Activated CD4-positive, alpha-beta memory T cell treated with anti-CD3 and anti-CD28 coated beads for 36 hours (primary cell): ENCODE data around the gene PHLPP2. TPM values are rescaled to one million over a fixed set of nuclear protein-coding genes. Genes with fewer than 3 reads are reported as not detected.
A peak's percentile ranks its signal among the peaks of the same experiment; 100 is the strongest.
"Not testable (repeated sequence)": the region's sequence is repeated elsewhere in the genome, so short reads cannot be mapped to it uniquely, and the experiment has no call there.

Experiments
- CTCF ChIA-PET: fragments of 350-600 bp; sonication (Branson Sonifier 250); formaldehyde crosslinking; loops from one replicate; lab custom pipeline; 2021; ENCODE audit warnings: antibody characterized with exemption, inconsistent platforms; lab: Charles Lee
- POLR2A ChIA-PET: fragments of 350-600 bp; sonication (Branson Sonifier 250); formaldehyde crosslinking; loops from one replicate; lab custom pipeline; 2021; ENCODE audit warnings: antibody characterized with exemption; lab: Charles Lee
- DNase-seq: peaks from one replicate; pipeline ENCODE4 v3.0.0-alpha.2; 2020
- H3K27ac Mint-ChIP-seq: one replicate; pipeline ENCODE4 v1.8.0; 2021; ENCODE audit warnings: mixed read lengths
- H3K27me3 Mint-ChIP-seq: one replicate; pipeline ENCODE4 v1.8.0; 2021; ENCODE audit warnings: mixed read lengths
- H3K36me3 Mint-ChIP-seq: one replicate; pipeline ENCODE4 v1.8.0; 2021; ENCODE audit warnings: mixed read lengths
- H3K4me1 Mint-ChIP-seq: one replicate; pipeline ENCODE4 v1.8.0; 2021; ENCODE audit warnings: low read depth, mixed read lengths
- H3K4me3 Mint-ChIP-seq: one replicate; pipeline ENCODE4 v1.8.0; 2021; ENCODE audit warnings: mild to moderate bottlenecking, mixed read lengths
- H3K9me3 Mint-ChIP-seq: one replicate; pipeline ENCODE4 v1.8.0; 2021; ENCODE audit warnings: mixed read lengths
- intact Hi-C: fragments of 100-400 bp; cut with micrococcal nuclease; formaldehyde crosslinking; loops from one replicate; pipeline ENCODE4 v1.15.1; 2023
- total RNA-seq, 2 experiments: library from RNA; stranded (reverse); gene quantifications; one replicate each; pipeline ENCODE4 v1.2.3, GENCODE V29; 2021

The PHLPP2 gene
- total RNA-seq, 2 experiments from 2014 or later, result 10.2 to 11.2 TPM

GRCh38 chr16:71712501-71712900 is 12.0 kb downstream of the PHLPP2 start:
- CTCF ChIA-PET, result interaction anchor here (0.9 kb wide), 1 partner anchor 102 kb away, joined by 4 read pairs; no protein-coding TSS in a partner anchor
- H3K36me3 Mint-ChIP-seq, result peaks cover 2% of the 10 kb centered on the region

DNA sequence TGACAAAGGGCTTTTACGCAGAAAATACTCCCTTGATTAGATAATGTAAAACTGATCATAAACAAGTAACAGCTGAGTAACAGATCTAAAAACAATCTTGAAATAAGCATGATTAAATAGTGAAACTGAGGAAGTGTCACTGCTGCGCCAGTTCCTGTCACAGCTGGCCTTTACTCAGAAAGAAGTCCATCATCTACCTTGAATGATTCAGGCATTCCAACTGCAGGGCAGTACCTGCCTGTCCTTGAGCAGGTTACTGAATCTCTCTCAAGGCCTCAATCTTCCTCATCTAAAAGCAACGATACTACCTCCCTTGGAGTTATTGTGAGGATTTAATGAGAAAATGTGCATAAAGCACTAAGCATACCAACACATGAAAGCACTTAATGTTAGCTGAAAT is 12.7 kb downstream of the PHLPP2 start:
- peaks cover 2% of the 10 kb centered on the region for H3K36me3 Mint-ChIP-seq
- CTCF ChIA-PET, result no interaction called here

More at GRCh38 chr16:71712501-71712900, 12.0 kb downstream of the PHLPP2 start:
- POLR2A ChIA-PET, result no interaction called here
- Mint-ChIP-seq H3K4me1 (peaks cover 5% of the 10 kb centered on the region), H3K27me3 (no peaks in the 10 kb centered on the region), H3K27ac (no peak overlapping the region), H3K4me3 (no peak overlapping the region), H3K9me3 (no peaks in the 10 kb centered on the region)
- intact Hi-C loops, result no loop called here
- no peak for DNase-seq

DNA sequence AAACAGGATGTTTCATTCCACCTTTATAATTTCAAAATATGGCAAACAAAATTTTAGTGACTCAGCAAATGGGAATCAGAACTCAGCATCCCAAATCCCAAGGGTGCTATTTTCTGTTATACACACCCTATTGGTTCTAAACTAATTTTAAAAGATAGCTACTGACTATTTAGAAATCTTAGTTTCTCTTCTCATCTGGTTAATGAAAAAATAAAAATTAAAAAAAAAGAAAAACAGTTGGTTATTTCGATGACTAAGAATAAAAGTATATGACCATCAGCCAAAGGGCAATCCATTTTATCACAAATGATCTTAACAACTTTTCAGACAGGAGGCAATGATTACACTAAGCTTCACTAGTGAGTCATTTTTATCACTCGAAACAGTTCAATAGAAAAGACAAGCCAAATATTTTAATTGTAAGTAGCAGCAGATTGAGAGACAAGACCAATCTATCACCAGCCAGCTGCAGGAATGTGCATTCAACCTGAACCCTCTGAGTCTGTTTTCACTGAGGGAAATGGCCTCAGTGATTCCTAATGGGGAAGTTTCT is 15.2 kb downstream of the PHLPP2 start:
- peaks cover 5% of the 10 kb centered on the region for H3K4me1 Mint-ChIP-seq
- no peak overlapping the region for H3K27ac Mint-ChIP-seq

More for the DNA sequence above, 12.7 kb downstream of the PHLPP2 start:
- Mint-ChIP-seq H3K27ac (no peak overlapping the region), H3K4me1 (peaks cover 5% of the 10 kb centered on the region), H3K27me3 (no peaks in the 10 kb centered on the region), H3K4me3 (no peak overlapping the region), H3K9me3 (no peaks in the 10 kb centered on the region)
- DNase-seq, result peak; percentile 22
- intact Hi-C loops, result no loop called here
- POLR2A ChIA-PET, result no interaction called here

GRCh38 chr16:71708696-71709095 is 15.8 kb downstream of the PHLPP2 start:
- no peak overlapping the region for H3K4me3 Mint-ChIP-seq
- H3K27me3 Mint-ChIP-seq, result no peaks in the 10 kb centered on the region
- H3K9me3 Mint-ChIP-seq, result no peaks in the 10 kb centered on the region
- no peak overlapping the region for H3K27ac Mint-ChIP-seq
- POLR2A ChIA-PET, result no interaction called here
- peaks cover 5% of the 10 kb centered on the region for H3K4me1 Mint-ChIP-seq
- intact Hi-C loops, result no loop called here
- no peak for DNase-seq
- CTCF ChIA-PET, result no interaction called here
- H3K36me3 Mint-ChIP-seq, result peaks cover 2% of the 10 kb centered on the region

More for the DNA sequence above, 15.2 kb downstream of the PHLPP2 start:
- Mint-ChIP-seq H3K9me3 (no peaks in the 10 kb centered on the region), H3K4me3 (no peak overlapping the region), H3K27me3 (no peaks in the 10 kb centered on the region), H3K36me3 (peaks cover 2% of the 10 kb centered on the region)
- DNase-seq, result no peak
- CTCF ChIA-PET, result no interaction called here
- POLR2A ChIA-PET, result no interaction called here
- intact Hi-C loops, result no loop called here

DNA sequence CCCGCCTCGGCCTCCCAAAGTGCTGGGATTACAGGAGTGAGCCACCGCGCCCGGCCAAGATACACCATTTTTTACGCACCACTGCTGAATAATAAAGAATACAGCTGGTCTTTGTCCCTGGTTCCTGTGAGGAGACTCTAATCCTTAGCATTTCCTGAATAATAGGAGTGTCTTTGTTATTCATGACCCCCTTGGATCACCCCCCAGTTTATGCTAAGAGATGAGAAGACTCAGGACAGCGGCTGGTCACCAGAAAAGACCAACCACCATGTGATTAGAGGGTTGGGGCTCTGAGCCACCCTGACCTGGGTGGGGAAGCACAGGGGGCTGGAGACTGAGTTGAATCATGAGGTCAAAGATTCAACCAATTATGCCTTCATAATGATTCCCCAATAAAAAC is 17.3 kb downstream of the PHLPP2 start:
- DNase-seq, result no peak
- ChIA-PET POLR2A (no interaction called here), CTCF (no interaction called here)
- Mint-ChIP-seq H3K27me3 (no peaks in the 10 kb centered on the region), H3K36me3 (no peaks in the 10 kb centered on the region), H3K4me3 (no peak overlapping the region), H3K27ac (no peak overlapping the region), H3K9me3 (no peaks in the 10 kb centered on the region), H3K4me1 (peaks cover 5% of the 10 kb centered on the region)
- intact Hi-C loops, result no loop called here

DNA sequence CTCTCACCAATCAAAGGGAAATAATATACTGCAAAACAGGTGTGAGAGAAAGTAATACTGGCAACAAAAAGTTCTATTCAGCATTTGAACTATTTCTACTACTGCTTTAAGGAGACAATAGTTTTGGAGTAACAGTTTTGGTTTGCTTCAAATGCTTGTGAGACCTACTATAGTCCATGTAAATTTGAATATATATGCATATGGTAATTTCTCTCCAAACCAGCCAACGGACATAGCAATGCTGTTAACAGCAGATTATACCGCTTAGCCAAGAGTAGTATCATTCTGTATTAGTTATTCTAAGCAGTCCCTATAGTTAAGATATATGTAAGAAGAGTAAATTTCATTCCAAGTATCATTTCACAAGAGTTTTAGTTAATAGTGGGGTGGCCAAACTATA is 18.5 kb downstream of the PHLPP2 start:
- DNase-seq, result no peak
- Mint-ChIP-seq H3K9me3 (no peaks in the 10 kb centered on the region), H3K27me3 (no peaks in the 10 kb centered on the region), H3K4me3 (no peak overlapping the region), H3K27ac (no peak overlapping the region), H3K4me1 (peaks cover 2% of the 10 kb centered on the region), H3K36me3 (no peaks in the 10 kb centered on the region)
- intact Hi-C loops, result no loop called here
- ChIA-PET CTCF (interaction anchor here (1.0 kb wide), 1 partner anchor 206 kb away, joined by 3 read pairs; no protein-coding TSS in a partner anchor), POLR2A (no interaction called here)

GRCh38 chr16:71703333-71703732 is 21.2 kb downstream of the PHLPP2 start:
- Mint-ChIP-seq H3K9me3 (no peaks in the 10 kb centered on the region), H3K4me3 (no peak overlapping the region), H3K36me3 (no peaks in the 10 kb centered on the region), H3K27ac (no peak overlapping the region), H3K4me1 (no peaks in the 10 kb centered on the region), H3K27me3 (no peaks in the 10 kb centered on the region)
- POLR2A ChIA-PET, result no interaction called here
- CTCF ChIA-PET, result no interaction called here
- intact Hi-C loops, result no loop called here
- no peak for DNase-seq

DNA sequence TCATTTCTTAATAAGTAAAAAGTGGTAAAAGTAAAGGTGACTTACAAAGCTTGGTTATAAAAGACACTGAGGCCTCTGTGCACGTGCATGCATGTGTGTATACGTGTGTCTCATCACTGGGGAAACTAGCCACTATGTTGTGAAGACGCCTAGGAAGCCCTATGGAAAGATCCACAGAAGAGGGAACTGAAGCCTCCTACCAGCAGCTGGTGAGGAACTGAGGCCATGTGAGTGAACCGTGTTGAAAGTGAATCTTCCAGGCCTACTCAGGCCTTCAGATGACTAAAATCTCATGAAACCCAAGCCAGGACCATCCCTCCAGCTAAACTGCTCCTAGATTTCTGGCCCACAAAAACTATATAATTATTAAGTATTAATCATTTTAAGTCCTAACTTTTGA is 23.7 kb downstream of the PHLPP2 start:
- Mint-ChIP-seq H3K27ac (no peak overlapping the region), H3K4me3 (no peak overlapping the region), H3K36me3 (no peaks in the 10 kb centered on the region), H3K9me3 (no peaks in the 10 kb centered on the region), H3K27me3 (no peaks in the 10 kb centered on the region), H3K4me1 (peaks cover 3% of the 10 kb centered on the region)
- ChIA-PET POLR2A (interaction anchor here (0.6 kb wide), 1 partner anchor 28 kb away, joined by 3 read pairs; no protein-coding TSS in a partner anchor), CTCF (interaction anchor here (0.6 to 1.6 kb wide), 3 partner anchors 261 to 1302 kb away, joined by 3 read pairs; no protein-coding TSS in a partner anchor)
- DNase-seq, result no peak
- intact Hi-C loops, result no loop called here

DNA sequence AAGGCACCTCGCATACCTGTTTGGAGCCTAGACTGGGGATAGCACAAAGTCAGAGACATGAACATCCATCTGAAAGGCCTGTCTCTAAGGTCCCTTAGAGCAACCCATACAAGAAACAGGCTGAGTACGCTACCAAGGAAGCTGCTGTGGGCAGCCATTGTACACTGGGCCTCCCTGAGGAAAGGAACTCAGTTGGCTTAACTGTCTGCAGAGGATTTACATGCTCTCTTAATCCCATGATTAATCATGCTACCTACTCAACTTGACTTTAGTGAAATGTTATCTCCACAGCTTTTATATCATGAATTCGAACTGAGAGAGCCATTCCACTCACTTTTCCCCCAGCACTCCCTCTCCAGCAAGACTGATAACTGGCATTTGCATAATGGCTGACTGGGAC is 26.0 kb downstream of the PHLPP2 start:
- ChIA-PET POLR2A (no interaction called here), CTCF (interaction anchor here (0.7 kb wide), 1 partner anchor 261 kb away, joined by 3 read pairs; no protein-coding TSS in a partner anchor)
- H3K27ac Mint-ChIP-seq, result no peak overlapping the region
- H3K36me3 Mint-ChIP-seq, result no peaks in the 10 kb centered on the region
- no peak for DNase-seq
- H3K4me1 Mint-ChIP-seq, result peaks cover 3% of the 10 kb centered on the region
- H3K27me3 Mint-ChIP-seq, result no peaks in the 10 kb centered on the region
- no peak overlapping the region for H3K4me3 Mint-ChIP-seq
- no peaks in the 10 kb centered on the region for H3K9me3 Mint-ChIP-seq
- intact Hi-C loops, result no loop called here

- CTCF ChIA-PET, result no interaction called here
Observed at GRCh38 chr16:71693164-71693563, 31.3 kb downstream of the PHLPP2 start.

DNA sequence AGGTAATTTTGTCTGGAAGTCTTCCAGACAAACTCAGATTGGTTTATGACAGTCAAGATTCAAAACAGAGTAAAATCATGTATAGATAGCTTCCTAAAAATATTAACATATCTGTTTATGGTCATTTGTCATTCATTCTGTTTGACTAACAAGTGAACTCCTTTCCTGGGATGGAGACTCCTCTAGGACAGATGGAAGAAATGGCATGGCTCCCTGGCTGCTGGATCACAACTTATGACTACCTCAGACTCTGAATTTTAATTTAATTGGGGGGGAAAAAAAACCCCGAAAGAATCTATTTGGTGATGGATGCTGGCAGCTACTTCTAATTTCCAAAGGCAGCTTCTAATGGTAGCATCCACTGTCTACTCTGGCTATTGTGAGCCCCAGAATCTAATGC is 34.6 kb downstream of the PHLPP2 start:
- Mint-ChIP-seq H3K36me3 (peaks cover 12% of the 10 kb centered on the region), H3K27ac (no peak overlapping the region), H3K27me3 (no peaks in the 10 kb centered on the region), H3K4me1 (no peaks in the 10 kb centered on the region), H3K9me3 (no peaks in the 10 kb centered on the region), H3K4me3 (no peak overlapping the region)
- POLR2A ChIA-PET, result no interaction called here
- intact Hi-C loops, result no loop called here
- no peak for DNase-seq
- CTCF ChIA-PET, result no interaction called here

More at GRCh38 chr16:71693164-71693563, 31.3 kb downstream of the PHLPP2 start:
- Mint-ChIP-seq H3K27ac (no peak overlapping the region), H3K9me3 (no peaks in the 10 kb centered on the region), H3K36me3 (peaks cover 10% of the 10 kb centered on the region), H3K4me1 (peaks cover 3% of the 10 kb centered on the region), H3K27me3 (no peaks in the 10 kb centered on the region), H3K4me3 (no peak overlapping the region)
- intact Hi-C loops, result no loop called here
- POLR2A ChIA-PET, result no interaction called here
- no peak for DNase-seq

- no peaks in the 10 kb centered on the region for H3K27me3 Mint-ChIP-seq
- no peak for DNase-seq
- H3K4me1 Mint-ChIP-seq, result no peaks in the 10 kb centered on the region
- ChIA-PET CTCF (no interaction called here), POLR2A (interaction anchor here (0.5 kb wide), 1 partner anchor 123 kb away, joined by 3 read pairs; no protein-coding TSS in a partner anchor)
- peaks cover 29% of the 10 kb centered on the region for H3K36me3 Mint-ChIP-seq
- H3K27ac Mint-ChIP-seq, result no peak overlapping the region
- H3K9me3 Mint-ChIP-seq, result peaks cover 2% of the 10 kb centered on the region
- no peak overlapping the region for H3K4me3 Mint-ChIP-seq
- intact Hi-C loops, result no loop called here
Observed at GRCh38 chr16:71687861-71688260, 36.6 kb downstream of the PHLPP2 start.

GRCh38 chr16:71684280-71684679 is 40.2 kb downstream of the PHLPP2 start:
- H3K4me1 Mint-ChIP-seq, DNase-seq, H3K9me3 Mint-ChIP-seq, POLR2A ChIA-PET, intact Hi-C loops, H3K27me3 Mint-ChIP-seq, H3K4me3 Mint-ChIP-seq, CTCF ChIA-PET, H3K27ac Mint-ChIP-seq: not testable (repeated sequence)
- H3K36me3 Mint-ChIP-seq, result peaks cover 42% of the 10 kb centered on the region
